B cell (primary cell): ENCODE measurements around the gene KCNJ1. TPM values are rescaled to one million over a fixed set of nuclear protein-coding genes. Genes with fewer than 3 reads are reported as not detected.

ENCODE experiments used
- ATAC-seq: fragments of 200-7000 bp; cut with Tn5 transposase; one replicate; pipeline ENCODE4 v1.10.0; 2021; ENCODE audit warnings: low read depth, mild to moderate bottlenecking, moderate number of reproducible peaks, moderate library complexity
- CTCF ChIA-PET: fragments of 350-600 bp; sonication (Branson Sonifier 250); formaldehyde crosslinking; loops from one replicate; lab custom pipeline; 2021; ENCODE audit warnings: antibody characterized with exemption, inconsistent platforms; lab: Charles Lee
- POLR2A ChIA-PET: fragments of 350-600 bp; sonication (Branson Sonifier 250); formaldehyde crosslinking; loops from one replicate; lab custom pipeline; 2021; ENCODE audit warnings: antibody characterized with exemption; lab: Charles Lee
- DNase-seq: peaks from one replicate; pipeline ENCODE4 v3.0.0; 2013
- H2AFZ ChIP-seq: 2 replicates; pipeline ENCODE4 v1.6.1; 2012; ENCODE audit warnings: mild to moderate bottlenecking, low read depth, low read length; ENCODE audit not compliant: insufficient read depth, poor library complexity, severe bottlenecking
- H3K27ac ChIP-seq, 2 donors: 1 replicate in 1 of 2; 2 replicates in 1 of 2; pipeline ENCODE4 v1.5.1; 2012 to 2013; ENCODE audit warnings: low read length in 2 of 2, mild to moderate bottlenecking in 2 of 2, moderate library complexity in 1 of 2
- H3K27me3 ChIP-seq, 4 experiments: fragments of 200-600 bp in 1 of 4; sonication (generic) in 1 of 4; replicated peaks in 1 of 4; 1 replicate in 2 of 4; 2 replicates in 2 of 4; pipeline versions ENCODE4 v1.6.1 to v1.7.0; 2013 to 2016; ENCODE audit warnings: low read length in 3 of 4, mild to moderate bottlenecking in 2 of 4, mixed read lengths in 1 of 4, moderate library complexity in 1 of 4; ENCODE audit not compliant: insufficient read depth in 4 of 4, control insufficient read depth in 3 of 4; ENCODE audit errors: control extremely low read depth in 1 of 4
- H3K36me3 ChIP-seq, 2 experiments: replicated peaks in 1 of 2; 1 replicate in 1 of 2; 2 replicates in 1 of 2; pipeline versions ENCODE4 v1.6.1 to v1.7.1; 2013; ENCODE audit warnings: low read length in 1 of 2; ENCODE audit not compliant: insufficient read depth in 2 of 2, control insufficient read depth in 1 of 2; ENCODE audit errors: control extremely low read depth in 1 of 2, extremely low read depth in 1 of 2
- H3K4me1 ChIP-seq, 2 donors: fragments of 200-600 bp in 1 of 2; sonication (generic) in 1 of 2; 1 replicate in 1 of 2; 2 replicates in 1 of 2; pipeline versions ENCODE4 v1.5.1 to v1.6.1; 2013 to 2017; ENCODE audit warnings: low read length in 2 of 2; ENCODE audit not compliant: control insufficient read depth in 2 of 2, insufficient read depth in 2 of 2
- H3K4me2 ChIP-seq: replicated peaks from 2 replicates; pipeline ENCODE3; 2012; ENCODE audit warnings: mild to moderate bottlenecking, low read depth, low read length; ENCODE audit not compliant: poor library complexity, severe bottlenecking
- H3K4me3 ChIP-seq, 5 experiments: fragments of 200-600 bp in 1 of 5; sonication (generic) in 1 of 5; 1 replicate in 3 of 5; 2 replicates in 2 of 5; pipeline versions ENCODE4 v1.5.1 to v1.7.0; 2011 to 2016; ENCODE audit warnings: low read length in 4 of 5, mild to moderate bottlenecking in 4 of 5, low read depth in 2 of 5, control low read depth in 1 of 5, moderate library complexity in 1 of 5; ENCODE audit not compliant: insufficient read depth in 1 of 5; ENCODE audit errors: control extremely low read depth in 1 of 5, extremely low read depth in 1 of 5
- H3K79me2 ChIP-seq: fragments of 200-600 bp; sonication (generic); one replicate; pipeline ENCODE4 v1.6.0; 2016; ENCODE audit warnings: low read length; ENCODE audit not compliant: control insufficient read depth, insufficient read depth
- H3K9ac ChIP-seq: fragments of 200-600 bp; sonication (generic); 2 replicates; pipeline ENCODE4 v1.6.1; 2017; ENCODE audit warnings: mild to moderate bottlenecking, low read length, moderate library complexity
- H3K9me3 ChIP-seq, 3 donors: one replicate each; pipeline versions ENCODE4 v1.6.1 to v1.7.1; 2013; ENCODE audit warnings: low read length in 2 of 3; ENCODE audit not compliant: control insufficient read depth in 2 of 3, insufficient read depth in 1 of 3; ENCODE audit errors: control extremely low read depth in 1 of 3
- H4K20me1 ChIP-seq: 2 replicates; pipeline ENCODE4 v1.6.0; 2012; ENCODE audit warnings: mild to moderate bottlenecking, low read length; ENCODE audit not compliant: insufficient read depth, control insufficient read depth, poor library complexity, severe bottlenecking
- H3K27ac Mint-ChIP-seq: one replicate; pipeline ENCODE4 v1.8.0; 2021; ENCODE audit warnings: mixed read lengths
- H3K27me3 Mint-ChIP-seq: one replicate; pipeline ENCODE4 v1.8.0; 2021; ENCODE audit warnings: mixed read lengths
- H3K4me1 Mint-ChIP-seq: one replicate; pipeline ENCODE4 v1.8.0; 2021; ENCODE audit warnings: mixed read lengths
- H3K4me3 Mint-ChIP-seq: one replicate; pipeline ENCODE4 v1.8.0; 2021; ENCODE audit warnings: mixed read lengths
- H3K9me3 Mint-ChIP-seq: one replicate; pipeline ENCODE4 v1.8.0; 2022; ENCODE audit warnings: mixed read lengths; ENCODE audit not compliant: insufficient read depth
- EZH2 ChIP-seq: IDR thresholded peaks from 2 replicates; pipeline ENCODE4 v1.6.1; 2012; ENCODE audit warnings: borderline replicate concordance, low read depth, mild to moderate bottlenecking, moderate library complexity, low read length; ENCODE audit not compliant: insufficient read depth, poor library complexity, severe bottlenecking
- WGBS: methylation state at CpG from one replicate; pipeline ENCODE4 v1.1.5; 2013; ENCODE audit warnings: missing lambda C conversion rate; ENCODE audit not compliant: insufficient coverage; 5-methylcytosine and 5-hydroxymethylcytosine counted together
- intact Hi-C: fragments of 100-400 bp; cut with micrococcal nuclease; formaldehyde crosslinking; loops from one replicate; pipeline ENCODE4 v1.10.0; 2022
- polyA plus RNA-seq: library from polyadenylated mRNA; depleted of rRNA; stranded (reverse); fragments of >200 nt; gene quantifications from 2 replicates; pipeline ENCODE4 v1.2.3, GENCODE V29; 2012
- total RNA-seq, 2 donors: library from RNA; stranded (reverse); fragments of 120-200 nt in 1 of 2; gene quantifications; 1 replicate in 1 of 2; 2 replicates in 1 of 2; pipeline versions ENCODE4 v1.2.3 to v1.2.4, GENCODE V29; 2013 to 2022
- TF ChIP-seq, protein P1 (sequence below): fragments of 200-600 bp; IDR thresholded peaks from one replicate; pipeline ENCODE4 v1.8.0; 2022; ENCODE audit warnings: antibody characterized with exemption, mild to moderate bottlenecking

The KCNJ1 gene
- total and polyA plus RNA-seq, 2 donors (not counting 1 experiment from before 2014, with no cell fraction given) = not detected

DNA sequence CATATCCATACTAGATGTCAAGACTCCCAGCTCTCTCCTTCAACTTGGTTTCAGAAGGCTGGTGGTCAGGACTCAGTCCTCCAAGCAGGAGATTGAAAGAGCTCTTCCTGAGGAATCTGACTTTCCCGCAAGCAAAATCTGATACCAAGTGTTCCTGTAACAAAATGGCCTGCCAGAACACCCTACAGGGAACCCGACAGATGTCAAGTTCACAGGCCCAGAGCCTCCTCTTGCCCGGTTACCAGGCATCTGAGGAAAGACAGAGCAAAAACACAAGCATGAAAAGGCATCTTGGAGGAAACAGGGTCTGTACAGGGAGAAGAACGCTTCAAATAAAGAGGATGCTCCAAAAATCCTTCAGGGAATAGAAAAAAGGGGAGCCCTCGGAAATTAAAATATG is 15.4 kb upstream of the KCNJ1 start:
- ATAC-seq (no peak), DNase-seq (no peak)
- WGBS = 89% methylated on average over 4 of the region's 5 CpGs
- Mint-ChIP-seq H3K9me3 (no peaks in the 10 kb centered on the region), H3K4me3 (no peak overlapping the region), H3K27ac (no peak overlapping the region), H3K27me3 (peaks cover 73% of the 10 kb centered on the region), H3K4me1 (no peaks in the 10 kb centered on the region)
- no peaks in the 10 kb centered on the region for H3K9me3 ChIP-seq
- no peak overlapping the region for H3K4me2 ChIP-seq
- no peaks in the 10 kb centered on the region for H3K4me1 ChIP-seq
- no peak overlapping the region for H3K4me3 ChIP-seq
- no peak overlapping the region for H2AFZ ChIP-seq
- intact Hi-C loops = no loop called here
- POLR2A ChIA-PET = no interaction called here
- H3K9ac ChIP-seq = no peak overlapping the region
- no peaks in the 10 kb centered on the region for H4K20me1 ChIP-seq
- CTCF ChIA-PET = interaction anchor here (0.7 to 4.6 kb wide), 7 partner anchors 10 to 78 kb away, joined by 3 to 41 read pairs (median 5); no protein-coding TSS in a partner anchor
- H3K79me2 ChIP-seq = no peaks in the 10 kb centered on the region
- no peaks in the 10 kb centered on the region for H3K36me3 ChIP-seq
- peaks cover 0 to 54% (median 31%) of the 10 kb centered on the region in 4 experiments for H3K27me3 ChIP-seq
- no peak for TF ChIP-seq EZH2
- TF ChIP-seq, protein P1, sequence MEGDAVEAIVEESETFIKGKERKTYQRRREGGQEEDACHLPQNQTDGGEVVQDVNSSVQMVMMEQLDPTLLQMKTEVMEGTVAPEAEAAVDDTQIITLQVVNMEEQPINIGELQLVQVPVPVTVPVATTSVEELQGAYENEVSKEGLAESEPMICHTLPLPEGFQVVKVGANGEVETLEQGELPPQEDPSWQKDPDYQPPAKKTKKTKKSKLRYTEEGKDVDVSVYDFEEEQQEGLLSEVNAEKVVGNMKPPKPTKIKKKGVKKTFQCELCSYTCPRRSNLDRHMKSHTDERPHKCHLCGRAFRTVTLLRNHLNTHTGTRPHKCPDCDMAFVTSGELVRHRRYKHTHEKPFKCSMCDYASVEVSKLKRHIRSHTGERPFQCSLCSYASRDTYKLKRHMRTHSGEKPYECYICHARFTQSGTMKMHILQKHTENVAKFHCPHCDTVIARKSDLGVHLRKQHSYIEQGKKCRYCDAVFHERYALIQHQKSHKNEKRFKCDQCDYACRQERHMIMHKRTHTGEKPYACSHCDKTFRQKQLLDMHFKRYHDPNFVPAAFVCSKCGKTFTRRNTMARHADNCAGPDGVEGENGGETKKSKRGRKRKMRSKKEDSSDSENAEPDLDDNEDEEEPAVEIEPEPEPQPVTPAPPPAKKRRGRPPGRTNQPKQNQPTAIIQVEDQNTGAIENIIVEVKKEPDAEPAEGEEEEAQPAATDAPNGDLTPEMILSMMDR = no peak
- H3K27ac ChIP-seq = no peak overlapping the region

DNA sequence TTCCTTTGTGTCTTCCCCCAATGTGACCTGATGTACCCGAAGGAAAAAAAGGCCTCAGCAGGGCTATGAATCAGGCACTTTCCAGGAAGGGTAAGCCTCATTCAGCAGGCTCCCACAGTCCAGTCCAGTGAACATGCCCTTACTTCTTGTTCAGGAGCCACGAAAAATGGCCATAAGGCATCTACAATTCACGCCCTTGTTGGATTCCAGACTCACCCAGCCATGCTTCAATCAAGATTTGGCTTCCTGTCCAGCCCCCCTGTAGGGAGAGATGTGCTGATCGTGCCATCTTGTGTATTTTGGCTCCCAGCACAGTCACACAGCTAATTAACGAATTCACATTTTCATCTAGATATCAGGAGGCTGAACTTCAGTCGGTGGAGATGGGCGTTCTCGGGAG is 14.1 kb upstream of the KCNJ1 start:
- Histone ChIP-seq H3K27me3 (peaks cover 0 to 42% (median 24%) of the 10 kb centered on the region in 4 experiments), H3K4me3 (no peak overlapping the region), H3K27ac (no peak overlapping the region), H3K9me3 (no peaks in the 10 kb centered on the region), H4K20me1 (no peaks in the 10 kb centered on the region), H3K36me3 (no peaks in the 10 kb centered on the region), H3K4me1 (no peaks in the 10 kb centered on the region), H3K79me2 (no peaks in the 10 kb centered on the region), H3K9ac (no peak overlapping the region), H2AFZ (no peak overlapping the region), H3K4me2 (no peak overlapping the region)
- H3K27me3 Mint-ChIP-seq = peaks cover 70% of the 10 kb centered on the region
- WGBS = 93% methylated on average over 4 of the region's 8 CpGs
- CTCF ChIA-PET = interaction anchor here (1.0 to 4.6 kb wide), 7 partner anchors 11 to 722 kb away, joined by 3 to 41 read pairs (median 5); no protein-coding TSS in a partner anchor
- H3K9me3 Mint-ChIP-seq = no peaks in the 10 kb centered on the region
- TF ChIP-seq, protein P1 = no peak
- TF ChIP-seq EZH2 = no peak
- POLR2A ChIA-PET = no interaction called here
- ATAC-seq = no peak
- no peak overlapping the region for H3K4me3 Mint-ChIP-seq
- no peak for DNase-seq
- intact Hi-C loops = no loop called here
- H3K27ac Mint-ChIP-seq = no peak overlapping the region
- no peaks in the 10 kb centered on the region for H3K4me1 Mint-ChIP-seq
